Putamen (tissue), 1 donor: ENCODE measurements around the gene FAM236D.
"Not testable (repeated sequence)": the region's sequence is repeated elsewhere in the genome, so short reads cannot be mapped to it uniquely, and the experiment has no call there.

ENCODE experiments used
- DNase-seq: peaks from one replicate; pipeline ENCODE4 v3.0.0-alpha.2; 2016; ENCODE audit warnings: low spot score

The FAM236D gene

DNA sequence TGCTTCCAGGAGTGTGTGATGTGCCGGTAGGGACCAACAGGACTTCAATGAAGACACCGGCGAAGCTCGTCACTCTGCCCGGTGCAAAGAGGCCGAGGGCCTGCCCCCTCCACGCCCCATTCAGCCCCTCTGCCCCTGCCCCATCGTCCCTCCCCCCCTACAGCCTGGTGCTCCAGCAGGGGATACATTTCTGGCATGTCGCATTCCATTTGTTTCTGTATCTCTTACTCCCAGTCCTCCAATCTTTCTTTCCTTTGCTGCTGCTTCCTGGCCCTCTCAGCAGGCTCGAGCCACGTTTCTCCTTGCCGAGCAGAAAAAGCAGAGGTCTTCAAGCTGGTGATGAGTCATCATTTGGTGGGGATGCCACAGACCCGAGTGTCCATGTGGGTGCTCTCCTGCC, at the start of gene FAM236D:
TSS of gene FAM236D (minus strand) at position 101 of the 400 bp plus-strand sequence. CDS start at position 1, 100 bp downstream.
- DNase-seq, result not testable (repeated sequence)

DNA sequence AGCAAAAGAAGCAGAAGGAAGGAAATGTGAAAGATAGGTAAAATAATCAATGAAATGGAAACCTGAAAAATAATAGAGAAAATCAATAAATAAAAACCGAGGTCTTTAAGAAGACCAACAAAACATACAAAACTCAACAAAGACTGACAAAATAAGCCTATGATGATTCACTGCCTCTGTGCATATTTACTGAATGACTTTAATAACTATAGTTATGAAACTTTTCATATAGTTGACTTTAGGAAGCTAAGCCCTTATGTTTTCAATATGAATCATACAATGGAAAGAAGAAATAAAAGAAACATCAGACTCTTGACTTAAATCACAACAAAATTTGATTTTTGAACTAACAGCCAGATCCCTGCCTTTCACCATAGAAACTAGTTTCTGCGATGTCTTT, 29.5 kb upstream of the FAM236D start:
- not testable (repeated sequence) for DNase-seq

DNA sequence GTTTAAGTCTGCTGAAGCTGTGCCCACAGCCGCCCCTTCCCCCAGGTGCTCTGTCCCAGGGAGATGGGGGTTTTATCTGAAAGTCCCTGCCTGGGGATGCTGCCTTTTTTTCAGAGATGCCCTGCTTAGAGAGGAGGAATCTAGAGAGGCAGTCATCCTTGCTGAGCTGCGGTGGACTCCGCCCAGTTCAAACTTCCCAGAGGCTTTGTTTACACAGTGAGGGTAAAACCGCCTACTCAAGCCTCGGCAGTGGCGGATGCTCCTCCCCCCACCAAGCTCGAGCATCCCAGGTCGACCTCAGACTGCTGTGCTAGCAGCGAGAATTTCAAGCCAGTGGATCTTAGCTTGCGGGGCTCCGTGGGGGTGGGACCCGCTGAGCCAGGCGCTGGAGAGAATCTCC, 22.7 kb upstream of the FAM236D start:
- DNase-seq, result not testable (repeated sequence)

DNA sequence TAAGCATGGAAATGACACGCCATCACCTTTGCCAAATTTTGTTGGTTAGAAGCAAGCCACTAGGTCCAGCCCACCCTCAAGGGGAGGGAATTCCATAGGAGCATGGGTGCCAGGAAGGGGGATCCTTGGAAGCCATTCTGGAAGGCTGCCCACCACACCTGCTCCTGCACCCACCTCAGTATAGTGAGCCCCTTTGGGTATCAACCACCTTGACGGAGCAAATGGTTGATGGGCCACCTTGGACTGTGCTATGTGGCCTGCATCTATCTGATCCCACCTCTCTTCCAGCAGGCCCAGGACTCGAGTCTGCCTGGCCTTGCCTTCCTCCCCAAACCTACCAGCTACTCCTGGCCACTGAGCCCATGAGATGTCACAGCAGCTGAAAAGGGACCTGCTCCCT, 17.6 kb downstream of the FAM236D start:
- not testable (repeated sequence) for DNase-seq

DNA sequence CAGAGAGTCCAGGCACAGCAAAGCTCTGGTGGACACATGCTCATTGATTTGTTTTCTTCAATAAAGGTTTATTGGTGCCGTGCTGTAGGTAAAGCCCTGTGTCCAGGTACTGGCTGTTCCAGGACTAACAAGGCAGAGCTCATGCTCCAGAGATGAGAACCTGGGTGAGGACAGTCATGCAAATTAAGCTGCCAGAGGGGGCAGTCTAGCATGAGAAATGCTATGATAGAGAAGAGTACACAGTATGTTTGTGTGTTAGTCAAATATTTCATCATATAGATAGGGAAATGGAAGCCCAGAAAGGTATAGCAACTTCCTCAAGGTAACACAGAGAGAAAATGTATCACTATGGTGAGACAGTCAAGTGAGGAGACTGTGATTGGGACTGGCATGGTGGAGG, 19.9 kb downstream of the FAM236D start:
- DNase-seq, result not testable (repeated sequence)

DNA sequence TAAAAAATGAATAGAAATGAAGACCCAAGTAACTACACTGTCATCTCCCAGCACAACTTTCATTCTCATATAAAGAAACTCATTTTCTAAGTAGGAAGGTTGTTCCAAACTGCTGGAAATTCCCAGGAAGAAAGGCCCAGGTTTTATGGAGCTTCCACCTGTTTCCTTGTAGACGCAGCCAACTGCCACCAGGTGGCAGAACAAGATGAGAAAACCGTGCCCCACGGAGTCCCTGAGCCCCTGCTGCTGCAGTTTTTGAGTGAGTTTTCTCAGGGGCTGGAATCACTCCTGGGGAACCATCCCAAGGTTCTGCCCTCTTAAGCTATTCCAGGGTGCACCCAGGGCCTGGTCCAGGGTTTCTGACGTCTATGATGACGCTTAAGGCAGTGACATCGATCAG, 24.0 kb downstream of the FAM236D start:
- not testable (repeated sequence) for DNase-seq

DNA sequence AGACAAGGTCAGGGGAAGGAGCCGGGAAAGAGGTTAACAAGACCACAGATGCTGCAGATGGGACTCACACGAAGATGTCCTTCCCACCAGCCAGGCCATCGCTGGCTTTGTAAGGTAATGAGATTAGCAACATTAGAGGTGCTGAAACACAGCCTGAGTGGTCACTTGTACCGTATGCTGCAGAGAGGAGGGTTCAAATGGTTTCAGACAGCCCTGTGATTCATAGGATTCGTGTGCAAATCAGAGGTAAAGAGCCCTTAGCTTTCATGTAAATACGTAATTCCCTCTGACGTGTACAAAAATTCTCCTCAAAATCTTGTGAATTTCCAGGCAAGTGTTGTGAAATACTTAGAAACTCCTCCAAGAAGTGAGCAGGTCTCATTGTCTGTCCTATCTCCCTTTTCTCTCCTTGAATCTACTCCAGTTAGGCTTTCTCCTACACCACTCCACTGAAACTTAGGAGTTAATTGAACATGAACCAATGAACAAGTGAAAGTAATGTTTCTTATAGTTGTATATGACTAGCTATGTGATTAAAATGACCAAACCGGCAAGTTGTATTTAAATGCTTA, 24.6 kb downstream of the FAM236D start:
- DNase-seq, result not testable (repeated sequence)

DNA sequence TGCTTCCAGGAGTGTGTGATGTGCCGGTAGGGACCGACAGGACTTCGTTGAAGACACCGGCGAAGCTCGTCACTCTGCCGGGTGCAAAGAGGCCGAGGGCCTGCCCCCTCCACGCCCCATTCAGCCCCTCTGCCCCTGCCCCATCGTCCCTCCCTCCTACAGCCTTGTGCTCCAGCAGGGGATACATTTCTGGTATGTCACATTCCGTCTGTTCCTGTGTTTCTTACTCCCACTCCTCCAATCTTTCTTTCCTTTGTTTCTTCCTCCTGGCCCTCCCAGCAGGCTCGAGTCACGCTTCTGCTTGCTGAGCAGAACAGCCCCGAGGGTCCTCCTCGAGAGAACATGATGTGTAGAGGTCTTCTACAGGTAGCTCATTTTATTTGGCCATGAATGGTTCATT, 25.4 kb downstream of the FAM236D start, which contains the start of gene FAM236B:
TSS of gene FAM236B (minus strand) at position 101 of the 400 bp plus-strand sequence. CDS start at position 1, 100 bp downstream.
- not testable (repeated sequence) for DNase-seq

DNA sequence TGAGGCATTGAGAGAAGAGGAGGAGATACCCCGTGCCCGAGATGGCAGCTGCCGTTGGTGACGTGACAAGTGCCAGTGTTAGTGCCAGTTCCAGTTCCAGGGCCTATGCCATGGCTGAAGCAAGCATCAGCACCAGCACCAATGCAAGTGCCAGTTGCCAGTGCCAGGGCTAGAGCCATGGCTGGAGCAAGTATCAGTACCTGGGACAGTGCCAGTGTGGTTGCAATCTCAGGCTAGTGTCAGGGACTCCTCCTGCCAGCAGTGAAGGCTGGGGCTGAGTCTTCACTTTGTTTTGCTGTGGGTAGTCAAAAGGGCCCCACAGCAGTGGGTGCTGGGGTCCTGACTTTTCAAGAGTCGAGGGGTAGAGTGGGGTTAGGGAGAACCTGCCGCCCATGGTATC, 29.9 kb downstream of the FAM236D start:
- not testable (repeated sequence) for DNase-seq

DNA sequence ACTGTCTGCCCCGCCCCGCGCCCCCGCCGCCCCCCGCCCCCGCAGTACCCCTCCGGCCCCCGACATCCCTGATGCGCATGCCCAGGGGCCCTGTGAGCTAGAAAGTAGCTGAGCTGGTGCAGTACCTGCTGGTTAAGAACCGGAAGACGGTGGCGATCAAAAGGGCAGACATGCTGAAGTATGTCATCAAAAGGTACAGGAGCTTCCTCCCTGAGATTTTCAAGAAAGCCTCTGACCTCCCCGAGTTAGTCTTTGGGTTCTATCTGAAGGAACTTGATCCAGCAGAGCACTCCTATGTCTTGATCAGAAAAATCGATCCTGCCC, 30.6 kb downstream of the FAM236D start:
- DNase-seq, result not testable (repeated sequence)

DNA sequence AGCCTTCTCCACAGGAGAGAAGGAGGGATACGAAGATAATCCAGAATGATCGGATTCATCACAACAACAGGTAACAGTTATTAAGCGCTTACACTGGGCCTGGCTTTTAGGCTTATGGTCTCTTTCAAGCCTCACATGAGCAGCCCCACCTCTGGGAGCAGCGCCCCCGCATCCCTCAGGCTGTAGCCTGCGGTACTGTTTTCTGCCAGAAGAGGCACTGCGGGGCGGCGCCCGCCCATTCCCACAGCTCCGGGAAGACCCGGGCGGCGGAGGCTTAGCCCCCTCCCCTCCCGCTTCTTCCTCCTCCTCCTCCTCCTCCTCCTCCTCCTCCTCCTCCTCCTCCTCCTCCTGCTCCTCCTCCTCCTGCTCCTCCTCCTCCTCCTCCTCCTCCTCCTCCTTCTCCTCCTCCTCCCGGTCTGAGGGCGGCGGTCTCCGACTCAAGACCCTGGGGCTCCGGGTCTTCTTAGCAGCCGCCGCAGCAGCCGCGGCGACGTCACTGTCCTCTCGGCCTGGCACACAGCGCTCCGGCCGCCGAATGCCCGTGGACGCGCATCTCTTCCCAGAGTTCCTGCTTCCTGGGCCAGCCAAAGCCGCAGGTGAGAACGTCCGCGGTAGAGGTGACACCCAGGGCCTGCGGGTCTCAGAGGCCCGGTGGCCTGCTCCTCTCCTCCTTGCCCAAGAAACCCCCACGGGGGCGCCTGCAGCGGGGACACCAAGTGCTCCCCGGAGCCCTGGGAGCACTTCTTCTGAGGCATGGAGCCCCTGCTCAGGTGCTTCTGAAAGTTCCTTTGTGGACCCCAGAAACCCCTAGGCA, 31.1 kb downstream of the FAM236D start, which contains the start of gene DMRTC1B:
TSS of gene DMRTC1B (plus strand) at position 238 of the 814 bp plus-strand sequence. CDS start 68,246 bp downstream, outside the sequence.
- not testable (repeated sequence) for DNase-seq

DNA sequence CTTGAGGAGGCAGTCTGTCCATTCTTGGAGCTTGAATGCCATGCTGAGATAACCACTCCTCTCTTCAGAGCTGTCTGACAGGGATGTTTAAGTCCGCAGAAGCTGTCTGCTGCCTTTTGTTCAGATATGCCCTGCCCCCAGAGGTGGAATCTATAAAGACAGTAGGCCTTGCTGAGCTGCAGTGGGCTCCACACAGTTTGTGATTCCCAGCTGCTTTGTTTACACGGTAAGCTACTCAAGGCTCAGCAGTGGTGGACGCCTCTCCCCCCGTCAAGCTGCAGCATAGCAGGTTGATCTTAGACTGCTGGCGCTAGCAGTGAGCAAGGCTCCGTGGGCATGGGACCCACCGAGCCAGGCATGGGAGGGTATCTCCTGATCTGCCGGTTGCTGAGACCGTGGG, 47.6 kb downstream of the FAM236D start:
- DNase-seq, result not testable (repeated sequence)
